ENCODE measurements around the gene PAWR. TPM values are rescaled to one million over a fixed set of nuclear protein-coding genes. Genes with fewer than 3 reads are reported as not detected.
"Not testable (repeated sequence)": the region's sequence is repeated elsewhere in the genome, so short reads cannot be mapped to it uniquely, and the experiment has no call there.

The PAWR gene
- polyA plus RNA-seq, 2 donors = 15.5 to 38.6 TPM

DNA sequence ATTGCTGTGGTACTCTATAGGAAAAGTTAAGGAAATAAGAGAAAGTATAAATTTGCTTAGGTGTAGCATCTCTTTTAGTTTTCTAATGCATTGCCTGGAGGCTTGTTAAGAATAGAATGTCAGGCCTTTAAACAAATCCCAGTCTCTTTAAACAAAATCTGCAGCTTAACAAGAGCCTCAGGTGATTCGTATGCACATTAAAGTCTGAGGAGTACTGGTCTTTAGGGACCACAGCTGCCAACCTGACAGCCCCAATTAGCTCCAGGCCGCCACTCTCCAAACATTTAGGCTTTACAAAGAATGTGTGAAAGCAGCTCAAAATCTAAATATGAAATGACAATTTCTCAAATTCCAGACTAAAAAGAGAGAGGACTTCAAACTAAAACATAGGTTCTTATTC lies 35.7 kb downstream of the PAWR start:
- Histone ChIP-seq H3K27me3 (ENCODE audit: control insufficient read depth in 1 of 2, insufficient read depth in 2 of 2, low read length in 2 of 2) (no peaks in the 10 kb centered on the region), H3K36me3 (ENCODE audit: control insufficient read depth in 2 of 2, insufficient read depth in 2 of 2, low read length in 1 of 2) (no peaks in the 10 kb centered on the region), H3K27ac (ENCODE audit: low read depth in 2 of 2, low read length in 1 of 2) (no peak overlapping the region), H3K4me3 (ENCODE audit: low read depth in 1 of 2, low read length in 2 of 2) (no peak overlapping the region), H3K4me1 (ENCODE audit: control insufficient read depth in 2 of 2, insufficient read depth in 2 of 2, low read length in 1 of 2) (no peaks in the 10 kb centered on the region), H3K9me3 (ENCODE audit: control insufficient read depth in 2 of 2, insufficient read depth in 1 of 2, low read depth in 1 of 2, low read length in 1 of 2) (no peaks in the 10 kb centered on the region)
- WGBS, 2 donors = 60 to 80% methylated on average over 2 of the region's 2 CpGs

- Histone ChIP-seq H3K27ac (ENCODE audit: low read depth in 2 of 2, low read length in 1 of 2) (no peak overlapping the region), H3K9me3 (ENCODE audit: control insufficient read depth in 2 of 2, insufficient read depth in 1 of 2, low read depth in 1 of 2, low read length in 1 of 2) (no peaks in the 10 kb centered on the region), H3K27me3 (ENCODE audit: control insufficient read depth in 1 of 2, insufficient read depth in 2 of 2, low read length in 2 of 2) (no peaks in the 10 kb centered on the region), H3K4me3 (ENCODE audit: low read depth in 1 of 2, low read length in 2 of 2) (no peak overlapping the region), H3K36me3 (ENCODE audit: control insufficient read depth in 2 of 2, insufficient read depth in 2 of 2, low read length in 1 of 2) (no peaks in the 10 kb centered on the region), H3K4me1 (ENCODE audit: control insufficient read depth in 2 of 2, insufficient read depth in 2 of 2, low read length in 1 of 2) (no peaks in the 10 kb centered on the region)
- WGBS, 2 donors = 82 to 83% methylated on average over 1 of the region's 1 CpG
Measured at GRCh38 chr12:79652521-79652920, 38.2 kb downstream of the PAWR start.

GRCh38 chr12:79650440-79650839 lies 40.3 kb downstream of the PAWR start:
- Histone ChIP-seq H3K27me3 (ENCODE audit: control insufficient read depth in 1 of 2, insufficient read depth in 2 of 2, low read length in 2 of 2) (no peaks in the 10 kb centered on the region), H3K36me3 (ENCODE audit: control insufficient read depth in 2 of 2, insufficient read depth in 2 of 2, low read length in 1 of 2) (no peaks in the 10 kb centered on the region), H3K4me3 (ENCODE audit: low read depth in 1 of 2, low read length in 2 of 2) (no peak overlapping the region), H3K9me3 (ENCODE audit: control insufficient read depth in 2 of 2, insufficient read depth in 1 of 2, low read depth in 1 of 2, low read length in 1 of 2) (no peaks in the 10 kb centered on the region), H3K27ac (ENCODE audit: low read depth in 2 of 2, low read length in 1 of 2) (no peak overlapping the region), H3K4me1 (ENCODE audit: control insufficient read depth in 2 of 2, insufficient read depth in 2 of 2, low read length in 1 of 2) (no peaks in the 10 kb centered on the region)
- WGBS, 2 donors = 56 to 57% methylated on average over 2 of the region's 2 CpGs

GRCh38 chr12:79648881-79649280 lies 41.9 kb downstream of the PAWR start:
- 69 to 75% methylated on average over 1 of the region's 1 CpG for WGBS, 2 donors
- no peaks in the 10 kb centered on the region for H3K36me3 ChIP-seq (ENCODE audit: control insufficient read depth in 2 of 2, insufficient read depth in 2 of 2, low read length in 1 of 2)
- H3K4me3 ChIP-seq (ENCODE audit: low read depth in 1 of 2, low read length in 2 of 2) = no peak overlapping the region
- H3K9me3 ChIP-seq (ENCODE audit: control insufficient read depth in 2 of 2, insufficient read depth in 1 of 2, low read depth in 1 of 2, low read length in 1 of 2) = no peaks in the 10 kb centered on the region
- no peak overlapping the region for H3K27ac ChIP-seq (ENCODE audit: low read depth in 2 of 2, low read length in 1 of 2)
- H3K4me1 ChIP-seq (ENCODE audit: control insufficient read depth in 2 of 2, insufficient read depth in 2 of 2, low read length in 1 of 2) = no peaks in the 10 kb centered on the region
- no peaks in the 10 kb centered on the region for H3K27me3 ChIP-seq (ENCODE audit: control insufficient read depth in 1 of 2, insufficient read depth in 2 of 2, low read length in 2 of 2)

GRCh38 chr12:79646843-79647242 lies 43.9 kb downstream of the PAWR start:
- H3K27me3 ChIP-seq (ENCODE audit: control insufficient read depth in 1 of 2, insufficient read depth in 2 of 2, low read length in 2 of 2); H3K4me1 ChIP-seq (ENCODE audit: control insufficient read depth in 2 of 2, insufficient read depth in 2 of 2, low read length in 1 of 2); H3K9me3 ChIP-seq (ENCODE audit: control insufficient read depth in 2 of 2, insufficient read depth in 1 of 2, low read depth in 1 of 2, low read length in 1 of 2); H3K36me3 ChIP-seq (ENCODE audit: control insufficient read depth in 2 of 2, insufficient read depth in 2 of 2, low read length in 1 of 2); H3K4me3 ChIP-seq (ENCODE audit: low read depth in 1 of 2, low read length in 2 of 2); H3K27ac ChIP-seq (ENCODE audit: low read depth in 2 of 2, low read length in 1 of 2): not testable (repeated sequence)
- 92 to 97% methylated on average over 4 of the region's 4 CpGs for WGBS, 2 donors

- Histone ChIP-seq H3K36me3 (ENCODE audit: control insufficient read depth in 2 of 2, insufficient read depth in 2 of 2, low read length in 1 of 2) (no peaks in the 10 kb centered on the region), H3K4me1 (ENCODE audit: control insufficient read depth in 2 of 2, insufficient read depth in 2 of 2, low read length in 1 of 2) (no peaks in the 10 kb centered on the region), H3K27ac (ENCODE audit: low read depth in 2 of 2, low read length in 1 of 2) (no peak overlapping the region), H3K4me3 (ENCODE audit: low read depth in 1 of 2, low read length in 2 of 2) (no peak overlapping the region), H3K9me3 (ENCODE audit: control insufficient read depth in 2 of 2, insufficient read depth in 1 of 2, low read depth in 1 of 2, low read length in 1 of 2) (no peaks in the 10 kb centered on the region), H3K27me3 (ENCODE audit: control insufficient read depth in 1 of 2, insufficient read depth in 2 of 2, low read length in 2 of 2) (no peaks in the 10 kb centered on the region)
Measured at GRCh38 chr12:79645235-79645630, 45.5 kb downstream of the PAWR start.

- WGBS, 2 donors = 57 to 64% methylated on average over 4 of the region's 4 CpGs
Measured at GRCh38 chr12:79644274-79645234, 46.2 kb downstream of the PAWR start.

DNA sequence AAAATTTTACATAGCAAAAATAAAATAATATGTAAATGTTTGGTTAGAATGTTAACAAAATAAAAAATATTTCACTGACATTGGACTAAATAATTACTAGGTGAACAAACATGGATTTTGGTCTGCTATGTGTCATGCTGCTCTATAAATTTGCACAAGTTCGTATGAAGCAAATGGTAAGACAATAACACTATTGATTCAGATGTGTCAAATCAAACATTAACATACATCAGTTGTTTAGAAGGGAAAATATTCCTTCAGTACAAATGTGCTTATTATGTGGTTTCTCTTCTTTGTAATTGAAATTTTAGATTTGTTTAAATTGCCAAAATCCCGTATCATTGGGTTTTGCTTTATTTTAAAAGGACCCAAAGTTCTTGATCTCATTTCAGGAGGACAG lies 46.9 kb downstream of the PAWR start:
- Histone ChIP-seq H3K4me3 (ENCODE audit: low read depth in 1 of 2, low read length in 2 of 2) (no peak overlapping the region), H3K27me3 (ENCODE audit: control insufficient read depth in 1 of 2, insufficient read depth in 2 of 2, low read length in 2 of 2) (no peaks in the 10 kb centered on the region), H3K36me3 (ENCODE audit: control insufficient read depth in 2 of 2, insufficient read depth in 2 of 2, low read length in 1 of 2) (no peaks in the 10 kb centered on the region), H3K9me3 (ENCODE audit: control insufficient read depth in 2 of 2, insufficient read depth in 1 of 2, low read depth in 1 of 2, low read length in 1 of 2) (no peaks in the 10 kb centered on the region), H3K27ac (ENCODE audit: low read depth in 2 of 2, low read length in 1 of 2) (no peak overlapping the region), H3K4me1 (ENCODE audit: control insufficient read depth in 2 of 2, insufficient read depth in 2 of 2, low read length in 1 of 2) (no peaks in the 10 kb centered on the region)
- 83 to 84% methylated on average over 2 of the region's 2 CpGs for WGBS, 2 donors

More at GRCh38 chr12:79644274-79645234, 46.2 kb downstream of the PAWR start:
- no peak overlapping the region for H3K4me3 ChIP-seq (ENCODE audit: low read depth in 1 of 2, low read length in 2 of 2)
- H3K36me3 ChIP-seq (ENCODE audit: control insufficient read depth in 2 of 2, insufficient read depth in 2 of 2, low read length in 1 of 2) = no peaks in the 10 kb centered on the region
- H3K27ac ChIP-seq (ENCODE audit: low read depth in 2 of 2, low read length in 1 of 2) = no peak overlapping the region
- H3K9me3 ChIP-seq (ENCODE audit: control insufficient read depth in 2 of 2, insufficient read depth in 1 of 2, low read depth in 1 of 2, low read length in 1 of 2) = no peaks in the 10 kb centered on the region
- H3K27me3 ChIP-seq (ENCODE audit: control insufficient read depth in 1 of 2, insufficient read depth in 2 of 2, low read length in 2 of 2) = no peaks in the 10 kb centered on the region
- H3K4me1 ChIP-seq (ENCODE audit: control insufficient read depth in 2 of 2, insufficient read depth in 2 of 2, low read length in 1 of 2) = no peaks in the 10 kb centered on the region

GRCh38 chr12:79638490-79638889 lies 52.3 kb downstream of the PAWR start:
- H3K9me3 ChIP-seq (ENCODE audit: control insufficient read depth in 2 of 2, insufficient read depth in 1 of 2, low read depth in 1 of 2, low read length in 1 of 2) = no peaks in the 10 kb centered on the region
- no peak overlapping the region for H3K27ac ChIP-seq (ENCODE audit: low read depth in 2 of 2, low read length in 1 of 2)
- H3K4me3 ChIP-seq (ENCODE audit: low read depth in 1 of 2, low read length in 2 of 2) = no peak overlapping the region
- WGBS, 2 donors = 69 to 80% methylated on average over 2 of the region's 2 CpGs
- no peaks in the 10 kb centered on the region for H3K36me3 ChIP-seq (ENCODE audit: control insufficient read depth in 2 of 2, insufficient read depth in 2 of 2, low read length in 1 of 2)
- no peaks in the 10 kb centered on the region for H3K4me1 ChIP-seq (ENCODE audit: control insufficient read depth in 2 of 2, insufficient read depth in 2 of 2, low read length in 1 of 2)
- H3K27me3 ChIP-seq (ENCODE audit: control insufficient read depth in 1 of 2, insufficient read depth in 2 of 2, low read length in 2 of 2) = no peaks in the 10 kb centered on the region

GRCh38 chr12:79637093-79637492 lies 53.7 kb downstream of the PAWR start:
- Histone ChIP-seq H3K36me3 (ENCODE audit: control insufficient read depth in 2 of 2, insufficient read depth in 2 of 2, low read length in 1 of 2) (no peaks in the 10 kb centered on the region), H3K9me3 (ENCODE audit: control insufficient read depth in 2 of 2, insufficient read depth in 1 of 2, low read depth in 1 of 2, low read length in 1 of 2) (no peaks in the 10 kb centered on the region), H3K4me3 (ENCODE audit: low read depth in 1 of 2, low read length in 2 of 2) (no peak overlapping the region), H3K4me1 (ENCODE audit: control insufficient read depth in 2 of 2, insufficient read depth in 2 of 2, low read length in 1 of 2) (no peaks in the 10 kb centered on the region), H3K27me3 (ENCODE audit: control insufficient read depth in 1 of 2, insufficient read depth in 2 of 2, low read length in 2 of 2) (no peaks in the 10 kb centered on the region), H3K27ac (ENCODE audit: low read depth in 2 of 2, low read length in 1 of 2) (no peak overlapping the region)
- WGBS, 2 donors = 79 to 90% methylated on average over 2 of the region's 2 CpGs

All from esophagus (tissue), 2 donors.